Measurements from ENCODE around the gene ABHD17A. TPM values are rescaled to one million over a fixed set of nuclear protein-coding genes. Genes with fewer than 3 reads are reported as not detected.

ABHD17A gene
- total RNA-seq, 1 experiment from 2014 or later, result 68.2 TPM

DNA sequence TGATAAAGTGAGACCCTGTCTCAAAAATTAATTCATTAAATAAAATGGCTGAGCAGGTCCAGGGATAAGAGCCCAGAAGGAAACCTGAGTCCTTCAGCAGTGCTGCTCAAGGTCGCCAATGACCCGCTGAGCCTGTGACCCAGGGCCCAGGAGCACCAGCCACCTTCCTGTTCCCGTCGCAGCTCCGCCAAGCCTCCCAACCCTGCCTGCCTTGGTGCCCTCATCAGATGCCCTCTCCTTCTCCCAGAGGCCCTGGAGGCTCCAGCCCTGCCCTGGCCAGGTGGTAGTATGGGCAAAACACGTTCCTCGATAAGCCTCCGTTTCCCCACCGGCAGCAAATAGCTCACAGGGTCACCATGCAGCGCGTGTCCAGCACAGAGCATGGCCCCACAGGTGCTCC is 39.7 kb downstream of the ABHD17A start:
- TF ChIP-seq SP1 (IDR thresholded peaks at IDR 0.05; ENCODE audit: low read depth), result no peak
- no peak for TF ChIP-seq EGR1 (IDR thresholded peaks at IDR 0.05; ENCODE audit: low read depth)
- TF ChIP-seq, protein P1, sequence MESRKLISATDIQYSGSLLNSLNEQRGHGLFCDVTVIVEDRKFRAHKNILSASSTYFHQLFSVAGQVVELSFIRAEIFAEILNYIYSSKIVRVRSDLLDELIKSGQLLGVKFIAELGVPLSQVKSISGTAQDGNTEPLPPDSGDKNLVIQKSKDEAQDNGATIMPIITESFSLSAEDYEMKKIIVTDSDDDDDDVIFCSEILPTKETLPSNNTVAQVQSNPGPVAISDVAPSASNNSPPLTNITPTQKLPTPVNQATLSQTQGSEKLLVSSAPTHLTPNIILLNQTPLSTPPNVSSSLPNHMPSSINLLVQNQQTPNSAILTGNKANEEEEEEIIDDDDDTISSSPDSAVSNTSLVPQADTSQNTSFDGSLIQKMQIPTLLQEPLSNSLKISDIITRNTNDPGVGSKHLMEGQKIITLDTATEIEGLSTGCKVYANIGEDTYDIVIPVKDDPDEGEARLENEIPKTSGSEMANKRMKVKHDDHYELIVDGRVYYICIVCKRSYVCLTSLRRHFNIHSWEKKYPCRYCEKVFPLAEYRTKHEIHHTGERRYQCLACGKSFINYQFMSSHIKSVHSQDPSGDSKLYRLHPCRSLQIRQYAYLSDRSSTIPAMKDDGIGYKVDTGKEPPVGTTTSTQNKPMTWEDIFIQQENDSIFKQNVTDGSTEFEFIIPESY (IDR thresholded peaks at IDR 0.05; ENCODE audit: extremely low read depth, insufficient replicate concordance, low read length), result no peak
- TF ChIP-seq, protein P2, sequence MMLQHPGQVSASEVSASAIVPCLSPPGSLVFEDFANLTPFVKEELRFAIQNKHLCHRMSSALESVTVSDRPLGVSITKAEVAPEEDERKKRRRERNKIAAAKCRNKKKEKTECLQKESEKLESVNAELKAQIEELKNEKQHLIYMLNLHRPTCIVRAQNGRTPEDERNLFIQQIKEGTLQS (IDR thresholded peaks at IDR 0.05), result no peak
- TF ChIP-seq ZNF274 (IDR thresholded peaks at IDR 0.05; ENCODE audit: low read depth, low read length), result no peak
- no peak for TF ChIP-seq SRF (IDR thresholded peaks at IDR 0.05; ENCODE audit: low read depth)
- no peak for TF ChIP-seq POLR2A (IDR thresholded peaks at IDR 0.05; ENCODE audit: borderline replicate concordance, extremely low read depth, insufficient read depth, insufficient read length)
- no peak for TF ChIP-seq POLR2AphosphoS5 (IDR thresholded peaks at IDR 0.05; ENCODE audit: low read depth, low read length)
- TF ChIP-seq, protein P3, sequence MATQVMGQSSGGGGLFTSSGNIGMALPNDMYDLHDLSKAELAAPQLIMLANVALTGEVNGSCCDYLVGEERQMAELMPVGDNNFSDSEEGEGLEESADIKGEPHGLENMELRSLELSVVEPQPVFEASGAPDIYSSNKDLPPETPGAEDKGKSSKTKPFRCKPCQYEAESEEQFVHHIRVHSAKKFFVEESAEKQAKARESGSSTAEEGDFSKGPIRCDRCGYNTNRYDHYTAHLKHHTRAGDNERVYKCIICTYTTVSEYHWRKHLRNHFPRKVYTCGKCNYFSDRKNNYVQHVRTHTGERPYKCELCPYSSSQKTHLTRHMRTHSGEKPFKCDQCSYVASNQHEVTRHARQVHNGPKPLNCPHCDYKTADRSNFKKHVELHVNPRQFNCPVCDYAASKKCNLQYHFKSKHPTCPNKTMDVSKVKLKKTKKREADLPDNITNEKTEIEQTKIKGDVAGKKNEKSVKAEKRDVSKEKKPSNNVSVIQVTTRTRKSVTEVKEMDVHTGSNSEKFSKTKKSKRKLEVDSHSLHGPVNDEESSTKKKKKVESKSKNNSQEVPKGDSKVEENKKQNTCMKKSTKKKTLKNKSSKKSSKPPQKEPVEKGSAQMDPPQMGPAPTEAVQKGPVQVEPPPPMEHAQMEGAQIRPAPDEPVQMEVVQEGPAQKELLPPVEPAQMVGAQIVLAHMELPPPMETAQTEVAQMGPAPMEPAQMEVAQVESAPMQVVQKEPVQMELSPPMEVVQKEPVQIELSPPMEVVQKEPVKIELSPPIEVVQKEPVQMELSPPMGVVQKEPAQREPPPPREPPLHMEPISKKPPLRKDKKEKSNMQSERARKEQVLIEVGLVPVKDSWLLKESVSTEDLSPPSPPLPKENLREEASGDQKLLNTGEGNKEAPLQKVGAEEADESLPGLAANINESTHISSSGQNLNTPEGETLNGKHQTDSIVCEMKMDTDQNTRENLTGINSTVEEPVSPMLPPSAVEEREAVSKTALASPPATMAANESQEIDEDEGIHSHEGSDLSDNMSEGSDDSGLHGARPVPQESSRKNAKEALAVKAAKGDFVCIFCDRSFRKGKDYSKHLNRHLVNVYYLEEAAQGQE (IDR thresholded peaks at IDR 0.05; ENCODE audit: low read depth), result no peak
- TF ChIP-seq CEBPB (IDR thresholded peaks at IDR 0.05; ENCODE audit: low read depth), result no peak
- TF ChIP-seq EZH2phosphoT487 (IDR thresholded peaks at IDR 0.05; ENCODE audit: borderline replicate concordance), result no peak
- TF ChIP-seq JUND (IDR thresholded peaks at IDR 0.05), result no peak
- TF ChIP-seq CBX3 (IDR thresholded peaks at IDR 0.05; ENCODE audit: low read depth), result no peak
- no peak for TF ChIP-seq YY1 (IDR thresholded peaks at IDR 0.05; ENCODE audit: extremely low read depth, insufficient replicate concordance, low read depth, low read length)
- TF ChIP-seq EZH2 (IDR thresholded peaks at IDR 0.05), result no peak
- no peak for TF ChIP-seq SIN3A (IDR thresholded peaks at IDR 0.05; ENCODE audit: low read depth)
- TF ChIP-seq, protein P4, sequence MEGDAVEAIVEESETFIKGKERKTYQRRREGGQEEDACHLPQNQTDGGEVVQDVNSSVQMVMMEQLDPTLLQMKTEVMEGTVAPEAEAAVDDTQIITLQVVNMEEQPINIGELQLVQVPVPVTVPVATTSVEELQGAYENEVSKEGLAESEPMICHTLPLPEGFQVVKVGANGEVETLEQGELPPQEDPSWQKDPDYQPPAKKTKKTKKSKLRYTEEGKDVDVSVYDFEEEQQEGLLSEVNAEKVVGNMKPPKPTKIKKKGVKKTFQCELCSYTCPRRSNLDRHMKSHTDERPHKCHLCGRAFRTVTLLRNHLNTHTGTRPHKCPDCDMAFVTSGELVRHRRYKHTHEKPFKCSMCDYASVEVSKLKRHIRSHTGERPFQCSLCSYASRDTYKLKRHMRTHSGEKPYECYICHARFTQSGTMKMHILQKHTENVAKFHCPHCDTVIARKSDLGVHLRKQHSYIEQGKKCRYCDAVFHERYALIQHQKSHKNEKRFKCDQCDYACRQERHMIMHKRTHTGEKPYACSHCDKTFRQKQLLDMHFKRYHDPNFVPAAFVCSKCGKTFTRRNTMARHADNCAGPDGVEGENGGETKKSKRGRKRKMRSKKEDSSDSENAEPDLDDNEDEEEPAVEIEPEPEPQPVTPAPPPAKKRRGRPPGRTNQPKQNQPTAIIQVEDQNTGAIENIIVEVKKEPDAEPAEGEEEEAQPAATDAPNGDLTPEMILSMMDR (IDR thresholded peaks at IDR 0.05 in 2 of 3, conservative IDR thresholded peaks at IDR 0.05 in 1 of 3; ENCODE audit: borderline replicate concordance in 1 of 3, insufficient read depth in 1 of 3, low read depth in 2 of 3, low read length in 2 of 3), result no peak
- TF ChIP-seq, protein P5, sequence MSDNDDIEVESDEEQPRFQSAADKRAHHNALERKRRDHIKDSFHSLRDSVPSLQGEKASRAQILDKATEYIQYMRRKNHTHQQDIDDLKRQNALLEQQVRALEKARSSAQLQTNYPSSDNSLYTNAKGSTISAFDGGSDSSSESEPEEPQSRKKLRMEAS (IDR thresholded peaks at IDR 0.05), result no peak
- ChIA-PET RAD21 (ENCODE audit: low non-redundant PET in 1 of 2, low total read pairs in 2 of 2, uncharacterized antibody in 2 of 2, unreplicated experiment in 2 of 2) (no interaction called here), CTCF (no interaction called here), POLR2A (no interaction called here)
- Histone ChIP-seq H2AFZ (ENCODE audit: low read depth, low read length, poor library complexity, severe bottlenecking) (no peak overlapping the region), H3K36me3 (ENCODE audit: control insufficient read depth in 1 of 2, insufficient read depth in 2 of 2, low read length in 2 of 2) (peaks cover 0 to 8% of the 10 kb centered on the region in 2 experiments; a peak in 1 of 4 replicates), H3K4me1 (ENCODE audit: control insufficient read depth in 1 of 2, insufficient read depth in 2 of 2, low read length in 2 of 2) (peaks cover 20 to 30% of the 10 kb centered on the region in 2 experiments), H3K4me2 (ENCODE audit: low read length) (peak overlapping the region; percentile 94; the same call in 1 of the 2 replicates), H3K9ac (ENCODE audit: low read length) (no peak overlapping the region), H3K9me3 (ENCODE audit: control insufficient read depth in 1 of 2, insufficient read depth in 1 of 2, low read depth in 1 of 2, low read length in 2 of 2) (no peaks in the 10 kb centered on the region), H3K27ac (ENCODE audit: low read depth, low read length) (peak overlapping the region; percentile 39; the same call in 1 of the 2 replicates), H3K79me2 (ENCODE audit: insufficient read depth, low read length) (peaks cover 79% of the 10 kb centered on the region), H3K4me3 (replicated peaks in 1 of 2; ENCODE audit: low read depth in 1 of 2, low read length in 2 of 2) (no peak overlapping the region), H3K27me3 (ENCODE audit: insufficient read depth, low read length) (no peaks in the 10 kb centered on the region), H3K9me2 (ENCODE audit: insufficient read depth) (no peaks in the 10 kb centered on the region), H4K20me1 (ENCODE audit: insufficient read depth) (peaks cover 15% of the 10 kb centered on the region; the same call in 1 of the 2 replicates)
- no peak for ATAC-seq
- no peak for DNase-seq (ENCODE audit: low read depth, low spot score)
- no TSS peak for BruUV-seq (replicated peaks)
- intact Hi-C loops (cut with micrococcal nuclease), result no loop called here
